Activated CD8-positive, alpha-beta memory T cell treated with anti-CD3 and anti-CD28 coated beads, Interleukin-2, amount 50 U/mL, for 24 hours (primary cell): Measurements from ENCODE around the gene CCBE1.

Experiments
- DNase-seq: peaks from one replicate; pipeline ENCODE4 v3.0.0-alpha.2; 2020; ENCODE audit errors: extremely low read depth

Gene CCBE1

DNA sequence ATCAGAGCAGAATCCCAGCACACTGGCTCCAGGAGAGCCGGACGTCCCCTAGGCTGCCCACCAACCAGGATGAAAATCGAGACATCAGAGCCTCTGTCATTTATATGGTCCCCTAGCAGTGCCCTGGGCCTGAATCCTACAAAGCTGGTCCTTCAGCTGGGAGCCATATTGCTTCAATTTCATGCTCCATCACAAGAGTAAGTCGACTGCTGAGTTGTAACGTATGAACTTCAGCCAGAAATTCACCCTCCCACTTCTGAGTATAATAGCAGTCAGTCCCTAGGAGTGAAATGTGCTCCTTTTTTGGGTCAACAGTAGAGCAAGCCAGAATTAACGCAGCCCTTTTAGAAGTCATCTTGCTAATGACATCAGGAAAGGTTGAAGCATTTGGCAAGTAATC is 126.4 kb downstream of the CCBE1 start:
- no peak for DNase-seq

DNA sequence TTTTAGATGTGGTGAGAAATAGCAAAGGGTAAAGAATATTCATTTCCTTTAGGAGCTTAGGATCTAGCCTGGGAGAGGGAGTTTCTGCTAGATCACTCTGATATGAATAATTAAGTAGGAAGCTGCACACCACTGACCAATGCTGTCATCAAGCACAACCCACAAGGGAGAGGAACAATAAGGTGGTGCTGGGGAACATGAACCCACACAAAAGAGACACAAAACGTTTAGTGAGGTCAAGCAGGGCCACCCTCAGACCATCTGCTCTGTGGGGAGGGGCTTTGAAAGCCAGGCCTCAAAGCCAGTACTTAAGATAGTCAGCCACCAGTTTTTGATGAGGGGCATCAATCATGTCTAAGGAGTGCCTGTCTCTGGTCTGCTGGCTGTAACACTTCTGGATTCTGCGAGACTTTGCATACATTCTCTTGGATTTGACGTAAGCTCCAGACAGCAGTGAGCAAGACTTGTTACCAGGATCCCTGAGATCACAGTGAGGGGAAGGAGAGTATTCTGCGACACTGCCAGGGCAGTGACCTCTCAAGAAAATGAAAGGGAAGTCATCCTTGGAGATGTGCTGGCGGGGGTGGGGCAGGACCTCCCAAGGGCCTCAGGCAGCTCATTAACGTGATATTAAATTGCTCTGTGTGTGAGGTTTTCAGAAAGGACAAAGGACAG is 127.0 kb downstream of the CCBE1 start:
- no peak for DNase-seq

DNA sequence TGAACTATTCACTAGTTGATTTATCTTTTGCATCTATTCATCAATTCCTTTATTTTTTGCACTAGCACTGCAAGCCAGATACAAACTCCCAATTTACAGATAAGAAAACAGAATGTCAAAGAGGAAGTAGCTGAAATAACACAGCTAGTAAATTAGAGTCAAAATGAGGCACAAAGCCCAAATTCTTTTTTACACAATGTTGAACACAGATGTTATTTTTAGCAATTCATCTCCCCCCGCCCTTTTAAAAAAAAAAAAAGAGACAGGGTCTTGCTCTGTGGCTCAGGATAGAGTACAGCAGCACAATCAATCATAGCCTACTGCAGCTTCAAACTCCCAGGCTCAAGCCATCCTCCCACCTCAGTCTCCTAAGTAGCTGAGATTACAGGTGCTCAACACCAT is 127.8 kb downstream of the CCBE1 start:
- DNase-seq, result no peak

GRCh38 chr18:59567431-59567830 is 129.8 kb downstream of the CCBE1 start:
- DNase-seq, result no peak

- no peak for DNase-seq
These were observed 130.7 kb downstream of the CCBE1 start for GRCh38 chr18:59566533-59566971.

DNA sequence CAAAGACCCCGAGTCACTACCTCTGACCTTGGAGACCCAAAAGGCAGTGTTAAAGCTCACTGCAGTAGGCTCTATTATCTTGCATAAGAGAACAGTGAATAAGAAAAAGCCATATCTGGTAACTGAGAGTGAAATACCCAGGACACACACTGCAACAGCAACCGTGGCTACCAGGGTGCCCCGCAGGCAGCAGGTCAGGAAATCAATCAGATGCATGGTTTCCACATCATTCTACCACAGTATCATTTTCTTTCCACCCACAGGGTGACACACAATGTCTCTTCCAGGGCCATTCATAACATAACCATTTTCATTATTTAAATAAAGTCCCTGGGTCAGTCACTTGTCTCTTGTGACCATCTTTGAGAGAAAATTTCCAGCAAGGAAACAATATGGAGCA is 131.3 kb downstream of the CCBE1 start:
- no peak for DNase-seq

- DNase-seq, result no peak
These were observed 132.7 kb downstream of the CCBE1 start for GRCh38 chr18:59564561-59564960.

DNA sequence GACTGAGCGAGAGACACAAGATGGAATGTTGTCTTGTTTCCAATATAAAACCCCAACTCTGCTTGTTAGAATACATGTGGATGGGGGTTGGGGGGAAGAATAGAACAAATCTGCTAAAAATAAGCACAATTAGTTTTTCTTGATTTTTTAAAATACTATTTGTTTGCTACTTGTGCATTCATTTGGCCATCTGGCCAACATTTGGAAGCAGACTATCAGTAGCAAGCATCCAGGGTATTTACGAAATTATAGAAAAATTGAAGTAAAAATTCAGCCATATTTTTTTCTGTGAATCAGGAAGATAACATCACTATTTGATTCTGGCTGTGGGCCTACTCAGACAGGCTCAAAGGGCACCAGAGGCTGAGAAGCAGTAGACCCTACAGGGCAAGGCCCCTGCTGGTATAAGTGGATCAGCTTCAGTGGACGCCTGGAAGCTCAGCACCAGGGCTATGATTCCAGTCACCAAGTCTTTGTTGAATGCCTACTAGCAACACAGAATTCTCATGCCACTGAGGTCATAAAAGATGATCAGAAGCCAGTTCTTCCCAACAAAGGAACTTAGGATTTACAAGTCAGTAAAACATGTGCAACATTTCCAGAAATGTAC is 133.9 kb downstream of the CCBE1 start:
- no peak for DNase-seq

GRCh38 chr18:59562751-59563150 is 134.5 kb downstream of the CCBE1 start:
- no peak for DNase-seq

- DNase-seq, result no peak
These were observed 135.6 kb downstream of the CCBE1 start for GRCh38 chr18:59561612-59562011.

GRCh38 chr18:59560556-59560955 is 136.7 kb downstream of the CCBE1 start:
- no peak for DNase-seq

DNA sequence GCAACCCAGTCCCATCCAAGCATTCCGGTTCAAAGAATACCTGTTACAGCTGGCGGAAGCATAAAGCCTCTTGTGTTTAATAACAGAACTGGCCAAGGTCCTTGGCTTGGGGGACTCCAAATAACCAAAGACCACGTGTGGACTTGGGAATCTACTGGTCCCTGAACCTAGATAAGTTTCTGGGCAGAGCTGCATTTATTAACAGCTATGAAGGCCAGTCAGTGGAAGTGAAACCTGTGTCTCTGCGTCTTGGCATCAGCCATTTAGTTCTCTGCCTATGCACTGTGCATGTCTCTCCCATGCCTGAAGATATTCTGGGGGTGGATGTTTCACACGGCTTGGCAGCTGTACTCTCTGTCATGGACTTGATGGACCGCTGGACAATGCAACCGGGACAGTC is 137.7 kb downstream of the CCBE1 start:
- no peak for DNase-seq

DNA sequence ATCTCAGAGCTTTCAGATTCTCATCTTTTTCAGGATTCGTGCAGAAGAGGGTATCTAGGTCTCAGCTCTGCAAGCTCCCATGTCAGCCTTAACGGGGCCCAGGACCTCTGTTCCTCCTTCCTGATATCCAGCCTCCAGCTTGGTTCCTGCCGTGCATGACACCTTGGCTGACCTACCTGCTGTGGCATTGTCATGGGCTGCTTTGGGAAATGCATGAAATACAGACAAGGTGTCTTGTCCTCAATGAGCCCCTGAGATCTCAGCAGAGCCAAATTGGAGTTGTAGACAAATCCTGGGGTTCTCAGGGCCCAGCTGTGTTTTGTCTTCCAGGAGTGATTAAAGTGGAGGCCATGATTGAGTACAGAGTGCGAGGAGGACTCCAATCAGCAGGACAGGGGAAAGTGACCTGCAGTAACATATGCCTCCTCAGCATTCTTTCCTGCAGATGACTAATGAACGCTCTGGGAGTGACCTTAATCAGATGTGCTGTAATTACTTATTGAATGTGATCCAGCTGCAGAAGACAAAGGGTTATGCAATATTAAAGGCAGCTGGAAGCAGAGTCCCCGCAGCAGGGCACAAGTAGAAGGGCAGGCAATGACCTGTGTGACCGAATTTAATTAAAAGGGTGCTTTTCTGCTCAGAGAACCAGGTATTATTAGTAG is 141.1 kb downstream of the CCBE1 start:
- DNase-seq, result no peak

DNA sequence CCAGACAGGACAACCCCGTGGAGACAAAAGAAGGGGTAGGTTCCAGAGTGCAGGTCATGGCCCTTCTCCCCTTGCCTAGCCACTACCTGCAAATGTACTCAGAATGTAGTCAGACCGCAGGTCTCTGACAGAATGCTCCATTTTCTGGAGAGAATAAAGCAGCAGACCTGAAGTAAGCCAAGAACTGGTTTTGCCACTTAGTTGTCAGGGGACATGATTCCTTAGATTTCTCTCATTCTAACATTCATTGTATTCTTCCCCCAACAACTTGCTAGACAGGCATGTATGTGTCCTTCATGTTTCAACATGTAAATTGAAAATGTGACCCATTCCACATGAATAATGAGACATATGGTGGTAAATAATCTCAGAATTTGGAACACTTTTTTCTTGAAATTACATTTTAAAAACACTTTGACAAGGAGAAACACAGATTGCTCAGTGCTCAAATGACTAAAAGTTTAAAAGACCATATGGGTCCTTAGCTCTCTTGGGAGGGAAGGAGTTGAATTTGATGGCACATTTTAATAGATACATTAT is 142.4 kb downstream of the CCBE1 start:
- DNase-seq, result no peak

DNA sequence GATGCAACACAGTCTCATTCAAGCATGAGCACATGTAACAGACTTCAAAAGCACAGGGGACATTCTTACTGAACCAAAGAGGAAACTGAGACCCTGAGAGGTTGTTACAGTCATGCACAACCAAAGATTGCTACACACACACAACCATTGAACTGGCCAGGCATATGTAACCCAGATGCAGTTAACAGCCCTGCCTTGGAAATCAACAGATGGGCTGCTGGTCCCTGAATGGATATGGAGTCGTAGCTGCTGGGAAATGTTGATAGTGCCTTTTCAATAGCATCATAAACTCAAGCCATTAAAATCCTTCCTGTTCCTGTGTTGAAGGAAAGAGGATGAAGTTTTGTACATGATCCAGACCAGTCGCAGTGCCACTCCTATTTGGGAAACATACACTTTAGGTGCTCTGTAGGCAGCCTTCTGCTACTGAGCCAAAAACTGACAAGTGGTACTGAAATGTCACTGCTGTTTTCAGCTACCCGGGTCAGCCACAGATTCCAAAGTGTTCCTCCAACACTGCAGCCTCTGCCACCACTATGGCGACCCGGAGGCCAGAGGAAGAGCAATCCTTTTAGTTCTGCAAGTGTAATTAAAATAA is 143.9 kb downstream of the CCBE1 start:
- no peak for DNase-seq

- DNase-seq, result no peak
These were observed 145.2 kb downstream of the CCBE1 start for GRCh38 chr18:59551902-59552635.

DNA sequence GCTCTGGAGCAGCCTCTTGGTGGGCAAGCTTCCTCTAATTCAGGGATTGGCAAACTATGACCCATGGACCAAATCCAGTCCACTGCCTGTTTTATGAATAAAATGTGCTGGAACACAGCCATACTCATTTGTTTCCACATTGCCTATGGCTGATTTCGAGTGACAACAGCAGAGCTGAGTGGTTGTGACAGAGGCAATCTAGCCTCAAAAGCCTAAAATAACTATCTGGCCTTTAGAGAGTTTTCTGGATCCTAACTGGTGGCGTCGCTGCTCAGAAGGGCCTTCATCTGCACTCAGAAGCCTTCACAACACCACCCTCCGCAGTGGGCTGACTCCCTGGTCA is 147.1 kb downstream of the CCBE1 start:
- DNase-seq, result no peak

GRCh38 chr18:59549503-59550173 is 147.6 kb downstream of the CCBE1 start:
- DNase-seq, result no peak

GRCh38 chr18:59547581-59548182 is 149.5 kb downstream of the CCBE1 start:
- no peak for DNase-seq

- DNase-seq, result no peak
These were observed 151.0 kb downstream of the CCBE1 start for GRCh38 chr18:59546188-59546587.

GRCh38 chr18:59540780-59541179 is 156.4 kb downstream of the CCBE1 start:
- DNase-seq, result no peak
